Neural progenitor cell (in vitro differentiated cells): ENCODE results near the gene SGCG.

Experiments used
- EZH2 ChIP-seq: fragments of 200-600 bp; sonication (generic); IDR thresholded peaks from 2 replicates; pipeline ENCODE4 v1.6.1; 2017; ENCODE audit warnings: antibody characterized with exemption, mild to moderate bottlenecking, moderate library complexity
- EZH2phosphoT487 ChIP-seq: fragments of 200-600 bp; sonication (generic); IDR thresholded peaks from 2 replicates; pipeline ENCODE4 v1.6.1; 2017; ENCODE audit warnings: antibody characterized with exemption
- TF ChIP-seq, protein P1 (sequence below): fragments of 200-600 bp; sonication (generic); IDR thresholded peaks from 2 replicates; pipeline ENCODE4 v1.5.1; 2017; ENCODE audit warnings: antibody characterized with exemption, mild to moderate bottlenecking

GRCh38 chr13:23185542-23185941 is 4.8 kb downstream of the SGCG start:
- TF ChIP-seq, protein P1, sequence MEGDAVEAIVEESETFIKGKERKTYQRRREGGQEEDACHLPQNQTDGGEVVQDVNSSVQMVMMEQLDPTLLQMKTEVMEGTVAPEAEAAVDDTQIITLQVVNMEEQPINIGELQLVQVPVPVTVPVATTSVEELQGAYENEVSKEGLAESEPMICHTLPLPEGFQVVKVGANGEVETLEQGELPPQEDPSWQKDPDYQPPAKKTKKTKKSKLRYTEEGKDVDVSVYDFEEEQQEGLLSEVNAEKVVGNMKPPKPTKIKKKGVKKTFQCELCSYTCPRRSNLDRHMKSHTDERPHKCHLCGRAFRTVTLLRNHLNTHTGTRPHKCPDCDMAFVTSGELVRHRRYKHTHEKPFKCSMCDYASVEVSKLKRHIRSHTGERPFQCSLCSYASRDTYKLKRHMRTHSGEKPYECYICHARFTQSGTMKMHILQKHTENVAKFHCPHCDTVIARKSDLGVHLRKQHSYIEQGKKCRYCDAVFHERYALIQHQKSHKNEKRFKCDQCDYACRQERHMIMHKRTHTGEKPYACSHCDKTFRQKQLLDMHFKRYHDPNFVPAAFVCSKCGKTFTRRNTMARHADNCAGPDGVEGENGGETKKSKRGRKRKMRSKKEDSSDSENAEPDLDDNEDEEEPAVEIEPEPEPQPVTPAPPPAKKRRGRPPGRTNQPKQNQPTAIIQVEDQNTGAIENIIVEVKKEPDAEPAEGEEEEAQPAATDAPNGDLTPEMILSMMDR: no peak
- no peak for TF ChIP-seq EZH2
- no peak for TF ChIP-seq EZH2phosphoT487
